ENCODE results near the gene CAPN8. TPM values are rescaled to one million over a fixed set of nuclear protein-coding genes. Genes with fewer than 3 reads are reported as not detected.
A peak's percentile ranks its signal among the peaks of the same experiment; 100 is the strongest.

Gene CAPN8
- total RNA-seq, 1 donor from 2014 or later: 83.5 TPM

DNA sequence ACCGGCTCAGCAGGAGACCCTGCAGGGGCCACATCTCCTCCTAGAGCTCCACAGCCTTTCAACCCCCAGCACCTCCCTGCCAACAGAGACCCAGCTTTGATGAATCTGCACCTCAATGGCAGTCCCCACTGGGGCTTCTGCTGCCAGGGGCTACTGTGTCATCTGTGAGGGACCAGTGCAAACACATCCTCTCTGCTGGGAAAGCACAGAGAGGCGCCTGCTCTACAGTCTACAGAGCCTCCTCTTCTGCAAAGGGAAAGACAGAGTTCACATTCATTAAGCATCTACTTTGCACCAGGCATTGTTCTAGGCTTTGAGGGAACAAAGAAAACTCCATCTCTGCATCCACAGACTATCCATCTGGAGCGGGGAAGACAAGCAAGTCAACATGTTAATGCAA is 125.8 kb downstream of the CAPN8 start:
- no peak overlapping the region for H3K27ac ChIP-seq
- no peak for ATAC-seq

GRCh38 chr1:223538981-223539380 is 126.5 kb downstream of the CAPN8 start:
- no peak for ATAC-seq
- intact Hi-C loops (cut with DNase I): no loop called here
- Histone ChIP-seq H3K4me1 (no peaks in the 10 kb centered on the region), H3K36me3 (no peaks in the 10 kb centered on the region), H3K9me3 (no peaks in the 10 kb centered on the region), H3K4me3 (no peak overlapping the region), H3K27ac (no peak overlapping the region), H3K27me3 (no peaks in the 10 kb centered on the region)
- TF ChIP-seq, protein P1, sequence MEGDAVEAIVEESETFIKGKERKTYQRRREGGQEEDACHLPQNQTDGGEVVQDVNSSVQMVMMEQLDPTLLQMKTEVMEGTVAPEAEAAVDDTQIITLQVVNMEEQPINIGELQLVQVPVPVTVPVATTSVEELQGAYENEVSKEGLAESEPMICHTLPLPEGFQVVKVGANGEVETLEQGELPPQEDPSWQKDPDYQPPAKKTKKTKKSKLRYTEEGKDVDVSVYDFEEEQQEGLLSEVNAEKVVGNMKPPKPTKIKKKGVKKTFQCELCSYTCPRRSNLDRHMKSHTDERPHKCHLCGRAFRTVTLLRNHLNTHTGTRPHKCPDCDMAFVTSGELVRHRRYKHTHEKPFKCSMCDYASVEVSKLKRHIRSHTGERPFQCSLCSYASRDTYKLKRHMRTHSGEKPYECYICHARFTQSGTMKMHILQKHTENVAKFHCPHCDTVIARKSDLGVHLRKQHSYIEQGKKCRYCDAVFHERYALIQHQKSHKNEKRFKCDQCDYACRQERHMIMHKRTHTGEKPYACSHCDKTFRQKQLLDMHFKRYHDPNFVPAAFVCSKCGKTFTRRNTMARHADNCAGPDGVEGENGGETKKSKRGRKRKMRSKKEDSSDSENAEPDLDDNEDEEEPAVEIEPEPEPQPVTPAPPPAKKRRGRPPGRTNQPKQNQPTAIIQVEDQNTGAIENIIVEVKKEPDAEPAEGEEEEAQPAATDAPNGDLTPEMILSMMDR (IDR thresholded peaks at IDR 0.05): no peak
- DNase-seq: no peak

More for the DNA sequence above, 125.8 kb downstream of the CAPN8 start:
- TF ChIP-seq, protein P1 (IDR thresholded peaks at IDR 0.05): no peak
- H3K9me3 ChIP-seq: no peaks in the 10 kb centered on the region
- no peaks in the 10 kb centered on the region for H3K4me1 ChIP-seq
- no peak for DNase-seq
- intact Hi-C loops (cut with DNase I): no loop called here
- H3K36me3 ChIP-seq: no peaks in the 10 kb centered on the region
- H3K27me3 ChIP-seq: no peaks in the 10 kb centered on the region
- no peak overlapping the region for H3K4me3 ChIP-seq

DNA sequence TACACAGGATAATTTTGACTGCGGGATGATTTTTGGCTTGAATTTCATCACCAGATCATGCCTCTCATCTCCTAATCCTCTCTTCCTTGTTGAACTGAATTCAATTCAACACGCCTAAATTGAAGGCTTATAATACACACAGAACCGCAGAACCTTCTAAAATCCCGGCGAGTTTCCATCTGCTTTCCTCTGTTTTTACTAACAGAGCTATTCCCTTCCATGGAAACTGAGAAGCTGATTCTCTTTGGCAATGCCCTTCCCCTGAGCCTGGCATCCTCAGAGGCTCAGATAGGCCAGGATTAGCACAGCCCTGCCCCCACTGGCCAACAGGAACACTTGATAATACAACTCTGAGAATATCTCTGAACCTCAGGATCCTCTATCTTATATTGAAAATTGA is 130.2 kb downstream of the CAPN8 start:
- TF ChIP-seq, protein P1 (IDR thresholded peaks at IDR 0.05): no peak
- no peak overlapping the region for H3K4me3 ChIP-seq
- no peaks in the 10 kb centered on the region for H3K9me3 ChIP-seq
- no peaks in the 10 kb centered on the region for H3K4me1 ChIP-seq
- intact Hi-C loops (cut with DNase I): no loop called here
- no peaks in the 10 kb centered on the region for H3K27me3 ChIP-seq
- H3K36me3 ChIP-seq: no peaks in the 10 kb centered on the region
- no peak for ATAC-seq
- H3K27ac ChIP-seq: no peak overlapping the region
- DNase-seq: no peak

GRCh38 chr1:223534677-223535076 is 130.8 kb downstream of the CAPN8 start:
- no peak for DNase-seq
- intact Hi-C loops (cut with DNase I): no loop called here
- no peaks in the 10 kb centered on the region for H3K9me3 ChIP-seq
- TF ChIP-seq, protein P1 (IDR thresholded peaks at IDR 0.05): no peak
- H3K4me1 ChIP-seq: no peaks in the 10 kb centered on the region
- no peaks in the 10 kb centered on the region for H3K36me3 ChIP-seq
- ATAC-seq: no peak
- no peaks in the 10 kb centered on the region for H3K27me3 ChIP-seq
- no peak overlapping the region for H3K4me3 ChIP-seq
- no peak overlapping the region for H3K27ac ChIP-seq

GRCh38 chr1:223533708-223534107 is 131.8 kb downstream of the CAPN8 start:
- TF ChIP-seq, protein P1 (IDR thresholded peaks at IDR 0.05): no peak
- no peak for ATAC-seq
- intact Hi-C loops (cut with DNase I): no loop called here
- Histone ChIP-seq H3K36me3 (no peaks in the 10 kb centered on the region), H3K9me3 (no peaks in the 10 kb centered on the region), H3K27ac (no peak overlapping the region), H3K27me3 (no peaks in the 10 kb centered on the region), H3K4me1 (no peaks in the 10 kb centered on the region), H3K4me3 (no peak overlapping the region)
- DNase-seq: no peak

DNA sequence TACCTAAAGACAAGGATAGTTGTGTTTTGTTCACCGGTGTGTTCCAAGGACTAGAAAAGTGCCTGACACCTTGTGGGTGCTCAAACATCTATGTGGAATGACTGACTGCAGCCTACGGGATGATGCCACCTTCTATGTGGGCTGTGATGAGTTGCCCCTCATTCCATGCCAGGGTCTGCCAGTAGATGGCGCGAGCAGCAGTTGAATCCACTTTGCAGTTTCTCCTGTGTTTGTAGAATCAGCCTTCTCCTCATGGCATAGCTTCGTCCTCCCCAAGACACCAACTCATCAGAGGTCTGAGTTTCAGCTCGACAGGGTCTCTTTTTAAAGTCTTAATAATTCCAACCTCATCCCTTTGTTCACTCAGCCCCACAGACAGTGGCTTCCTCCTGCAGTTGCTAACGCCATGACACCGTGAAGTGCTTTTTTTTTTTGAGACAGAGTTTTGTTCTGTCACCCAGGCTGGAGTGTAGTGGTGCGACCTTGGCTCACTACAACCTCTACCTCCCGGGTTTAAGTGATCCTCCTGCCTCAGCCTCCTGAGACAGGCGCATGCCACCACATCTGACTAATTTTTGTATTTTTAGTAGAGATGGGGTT is 133.7 kb downstream of the CAPN8 start:
- no peak overlapping the region for H3K4me3 ChIP-seq
- H3K36me3 ChIP-seq: no peaks in the 10 kb centered on the region
- no peaks in the 10 kb centered on the region for H3K4me1 ChIP-seq
- TF ChIP-seq, protein P1 (IDR thresholded peaks at IDR 0.05): peak; percentile 64
- ATAC-seq (peak; percentile 84), DNase-seq (peak; percentile 77)
- H3K9me3 ChIP-seq: no peaks in the 10 kb centered on the region
- H3K27ac ChIP-seq: no peak overlapping the region
- intact Hi-C loops (cut with DNase I): no loop called here
- no peaks in the 10 kb centered on the region for H3K27me3 ChIP-seq

All from upper lobe of right lung (tissue), 1 donor.